KG1 (cell line): Measurements from ENCODE around the gene SH3BGRL2.
"Not testable (repeated sequence)": the region's sequence is repeated elsewhere in the genome, so short reads cannot be mapped to it uniquely, and the experiment has no call there.

Experiments used
- DNase-seq: peaks from one replicate; lab custom pipeline; 2025; lab: John Stamatoyannopoulos, UW

SH3BGRL2 gene

DNA sequence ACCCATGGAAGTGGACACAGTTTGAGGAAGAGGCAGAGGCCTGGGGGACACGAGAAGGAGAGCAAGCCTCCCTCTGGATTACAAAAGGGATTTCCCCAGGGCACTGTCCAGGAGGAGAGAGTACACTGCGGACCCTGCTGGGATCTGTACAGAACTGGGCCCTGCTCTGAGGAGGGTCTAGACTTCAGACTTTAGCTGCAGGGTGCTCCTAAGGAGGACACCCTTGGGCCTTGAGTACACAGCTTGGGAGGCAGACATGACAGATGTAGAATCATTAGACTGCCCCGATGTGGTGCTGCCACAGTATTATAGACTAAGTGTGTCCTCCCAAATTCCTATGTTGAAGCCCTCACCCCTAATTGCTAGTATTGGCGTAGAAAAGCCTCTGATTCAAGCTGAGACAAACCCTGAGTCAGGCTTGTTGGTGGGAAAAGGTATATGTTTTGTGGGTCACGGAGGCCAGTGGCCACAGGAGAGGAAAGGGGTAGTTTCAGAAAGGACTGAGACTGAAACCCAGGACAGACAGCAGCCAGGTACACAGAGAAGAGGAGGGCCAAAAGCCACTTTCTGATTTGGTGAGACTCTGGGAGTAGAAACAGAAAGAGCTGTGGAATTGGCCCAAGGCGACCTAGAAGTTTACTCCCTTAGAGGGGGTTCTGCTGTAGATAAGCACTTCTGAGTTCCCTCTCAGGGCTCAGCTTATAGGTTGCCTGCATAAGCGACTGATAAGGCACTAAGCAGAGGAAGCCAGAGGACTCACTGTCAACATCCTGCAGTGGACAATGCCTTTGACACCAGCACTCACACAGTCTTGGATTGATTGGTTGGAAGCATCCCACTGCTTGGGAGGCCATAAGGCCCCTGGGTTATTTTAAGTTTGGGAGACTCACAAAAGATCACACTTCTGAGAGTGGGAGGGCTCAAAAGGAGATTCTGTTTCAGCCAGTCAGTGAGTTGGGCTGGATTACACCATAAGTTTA is 16.5 kb upstream of the SH3BGRL2 start:
- DNase-seq = no peak

DNA sequence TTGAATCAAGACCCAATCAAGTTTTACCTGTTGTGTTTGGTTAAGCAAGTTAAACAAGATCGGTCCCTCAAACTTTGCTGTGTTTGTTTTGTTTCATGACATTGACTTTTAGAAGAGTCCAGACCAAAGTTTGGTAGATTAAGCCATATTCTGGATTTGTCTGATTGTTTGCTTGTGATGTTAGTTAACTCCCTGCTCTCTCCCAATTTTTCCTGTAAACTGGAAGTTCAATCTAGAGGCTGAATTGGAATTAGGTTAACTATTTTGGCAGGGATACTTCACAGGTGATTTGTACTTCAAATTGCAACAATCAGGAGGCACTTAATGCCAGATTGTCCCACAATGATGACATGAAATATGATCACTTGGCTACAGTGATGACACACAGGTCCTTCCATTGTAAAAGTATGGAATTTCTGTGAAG is 13.6 kb upstream of the SH3BGRL2 start:
- DNase-seq = no peak

DNA sequence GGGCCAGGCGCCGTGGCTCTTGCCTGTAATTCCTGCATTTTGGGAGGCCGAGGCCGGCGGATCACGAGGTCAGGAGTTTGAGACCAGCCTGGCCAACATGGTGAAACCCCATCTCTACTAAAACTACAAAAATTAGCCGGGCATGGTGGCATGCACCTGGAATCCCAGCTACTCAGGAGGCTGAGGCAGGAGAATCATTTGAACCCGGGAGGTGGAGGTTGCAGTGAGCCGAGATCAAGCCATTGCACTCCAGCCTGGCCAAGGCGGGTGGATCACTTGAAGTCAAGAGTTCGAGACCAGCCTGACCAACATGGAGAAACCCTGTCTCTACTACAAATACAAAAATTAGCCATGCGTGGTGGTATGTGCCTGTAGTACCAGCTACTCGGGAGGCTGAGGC is 12.7 kb upstream of the SH3BGRL2 start:
- not testable (repeated sequence) for DNase-seq

DNA sequence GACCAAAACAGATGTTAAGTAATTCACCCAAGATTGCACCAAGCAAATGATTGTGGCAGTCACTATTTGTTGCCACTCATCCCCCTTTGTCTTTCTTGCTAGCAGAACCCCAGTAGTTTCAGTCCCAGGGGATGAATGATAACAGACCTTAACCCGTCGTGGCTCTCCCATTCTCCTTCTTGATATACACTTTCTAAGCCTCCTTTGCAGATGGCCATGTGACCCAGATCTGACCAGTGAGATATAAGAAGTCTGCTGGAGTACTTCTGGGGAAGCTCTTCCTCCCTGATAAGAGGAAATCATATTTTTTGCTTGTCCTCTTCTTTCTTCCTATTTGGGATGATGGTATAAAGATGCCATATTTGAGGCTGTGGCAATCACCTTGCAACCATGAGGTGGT is 9.6 kb upstream of the SH3BGRL2 start:
- no peak for DNase-seq

DNA sequence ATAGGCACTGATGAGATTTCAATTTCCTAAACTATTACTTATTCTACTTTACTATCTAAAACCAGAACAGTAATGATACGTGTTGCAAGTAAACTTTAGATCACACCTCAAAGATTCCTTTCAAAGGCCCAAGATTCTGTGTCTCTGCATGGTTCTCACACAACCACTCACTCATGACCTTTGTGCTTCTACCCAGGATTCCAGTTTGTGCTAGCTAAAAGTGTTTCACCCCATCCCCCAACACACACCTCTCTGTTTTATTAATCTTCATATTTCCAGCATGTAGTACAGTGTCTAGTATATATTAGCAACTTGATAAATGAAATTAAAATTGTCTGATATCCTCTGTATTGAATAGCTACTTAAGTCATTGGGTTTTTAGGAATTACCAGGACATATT is 8.8 kb upstream of the SH3BGRL2 start:
- DNase-seq = no peak

DNA sequence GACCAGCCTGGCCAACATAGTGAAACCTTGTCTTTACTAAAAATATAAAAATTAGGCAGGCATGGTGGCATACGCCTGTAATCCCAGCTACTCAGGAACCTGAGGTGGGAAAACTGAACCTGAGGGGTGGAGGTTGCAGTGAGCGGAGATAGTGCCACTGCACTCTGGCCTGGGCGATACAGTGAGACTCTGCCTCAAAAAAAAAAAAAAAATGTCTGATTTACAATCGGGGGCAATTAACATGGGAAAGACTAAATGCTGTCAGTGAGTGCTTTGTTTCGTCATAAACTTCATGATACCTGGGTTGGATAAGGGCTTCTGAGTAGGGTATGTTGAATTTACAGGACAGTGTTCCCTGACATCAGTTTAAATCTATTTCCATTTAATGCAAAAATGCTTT is 8.0 kb upstream of the SH3BGRL2 start:
- DNase-seq = no peak

DNA sequence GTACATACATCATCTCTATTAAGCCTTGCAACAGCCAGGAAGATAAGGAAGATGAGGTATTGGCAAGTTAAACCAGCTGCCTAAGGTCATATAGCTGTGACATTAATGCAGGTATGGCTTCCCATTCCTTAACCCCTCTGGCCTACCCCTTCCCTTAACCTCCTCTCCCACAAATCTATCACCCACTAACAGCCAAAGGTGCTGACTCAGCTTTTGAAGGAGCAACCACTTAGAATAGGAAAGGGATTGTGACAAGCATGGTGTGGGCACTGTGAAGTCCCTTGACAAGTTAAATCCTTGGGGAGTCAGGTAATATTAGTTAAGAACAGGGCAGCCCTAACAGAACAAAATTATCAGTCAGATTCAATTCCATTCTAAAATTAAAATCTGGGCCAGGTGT is 5.4 kb upstream of the SH3BGRL2 start:
- no peak for DNase-seq

DNA sequence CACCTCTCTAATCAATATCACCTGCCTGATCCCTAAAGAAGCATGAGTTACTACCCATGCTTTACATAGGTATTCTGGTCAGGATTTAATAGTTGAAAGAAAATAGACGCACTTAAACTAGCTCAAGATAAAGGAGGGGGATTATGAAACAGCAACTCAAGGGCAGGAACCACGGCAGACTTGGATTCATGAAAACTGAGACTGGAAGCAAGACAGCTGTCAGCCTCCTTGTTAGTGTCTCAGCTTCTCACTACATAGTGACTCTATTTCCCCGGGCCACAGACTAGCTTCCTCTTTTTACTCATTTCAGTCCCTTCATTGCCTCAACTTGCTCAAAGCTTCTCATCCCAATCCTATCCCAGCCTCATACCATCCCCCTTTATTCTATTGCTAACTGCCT is 4.3 kb upstream of the SH3BGRL2 start:
- DNase-seq = no peak

DNA sequence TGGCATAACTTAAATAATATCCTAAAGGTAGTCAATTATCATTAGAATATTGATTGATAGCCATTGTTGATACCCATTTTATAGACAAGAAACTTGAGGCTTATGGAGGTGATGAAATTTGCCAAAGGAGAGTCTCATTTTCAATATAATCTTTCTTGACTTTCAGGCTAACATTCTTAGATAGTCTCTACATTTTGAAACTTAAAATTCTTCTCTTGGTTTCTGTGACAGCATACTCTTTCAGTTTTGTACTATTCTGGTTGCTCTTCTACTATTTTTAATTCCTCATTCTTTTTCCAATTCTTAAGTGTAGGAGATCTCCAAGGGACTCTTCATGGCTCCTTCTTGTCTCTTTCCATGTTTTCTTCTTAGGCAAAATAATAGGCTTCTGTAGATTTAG is 3.7 kb upstream of the SH3BGRL2 start:
- no peak for DNase-seq

DNA sequence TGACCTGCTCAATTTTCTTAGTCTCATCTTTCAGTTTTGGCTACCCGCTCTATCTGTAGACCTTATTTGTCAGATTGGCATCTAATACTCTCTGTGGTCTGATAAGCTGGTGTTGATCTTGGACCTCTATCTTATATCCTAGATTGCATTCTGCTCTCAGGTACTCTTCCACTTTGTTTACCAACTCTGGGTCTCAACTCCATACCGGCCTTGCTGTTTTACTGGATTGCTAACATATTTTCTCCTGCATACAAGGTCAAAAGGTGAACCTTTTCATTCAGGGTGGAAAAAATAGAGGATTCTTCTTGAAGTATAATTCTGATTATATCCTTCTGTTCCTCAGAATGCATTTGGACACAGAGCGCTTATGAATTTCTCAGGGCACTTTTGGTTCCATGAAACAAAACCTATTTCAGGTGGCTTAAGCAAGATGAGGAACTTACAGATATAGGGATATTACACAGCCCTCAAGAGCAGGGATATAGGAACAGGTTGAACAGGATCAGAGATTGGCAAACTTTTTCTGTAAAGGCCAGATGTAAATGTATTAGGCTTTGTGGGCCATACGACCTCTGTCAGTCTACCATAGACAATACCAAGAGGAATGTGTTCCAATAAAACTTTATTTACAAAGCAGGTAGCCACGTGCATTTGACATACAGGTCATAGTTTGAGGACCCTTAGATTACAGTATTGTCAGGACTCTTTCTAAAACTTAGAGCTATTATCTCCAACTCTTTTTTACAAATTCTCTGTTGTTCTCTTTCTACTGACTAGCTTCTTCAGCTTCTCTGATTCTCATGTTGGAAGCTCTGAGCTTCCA is 2.5 kb upstream of the SH3BGRL2 start:
- DNase-seq = no peak

DNA sequence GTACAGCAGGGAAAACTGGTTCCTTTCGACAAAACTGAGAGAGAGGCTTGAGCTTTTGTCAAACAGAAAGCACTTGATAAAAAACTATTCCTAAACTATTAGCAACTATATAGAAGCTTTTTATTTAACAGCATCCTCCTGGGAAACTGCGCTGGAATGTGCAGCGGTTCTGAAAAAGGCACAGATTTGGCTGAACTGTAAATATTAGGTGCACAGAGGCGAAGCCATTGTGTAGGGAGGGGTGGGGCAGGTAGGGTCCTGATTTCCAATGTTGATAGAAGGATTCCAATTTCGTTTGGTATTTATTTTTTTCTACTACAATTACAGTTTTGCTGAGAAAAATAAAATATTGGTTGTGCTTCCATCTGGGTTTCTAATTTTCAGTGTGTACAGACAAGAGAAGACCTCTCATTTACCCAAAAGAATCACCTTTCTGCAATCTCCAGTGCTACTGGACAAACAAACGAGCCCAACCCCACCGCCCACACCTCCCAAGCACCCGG is 698 bp upstream of the SH3BGRL2 start:
- no peak for DNase-seq

DNA sequence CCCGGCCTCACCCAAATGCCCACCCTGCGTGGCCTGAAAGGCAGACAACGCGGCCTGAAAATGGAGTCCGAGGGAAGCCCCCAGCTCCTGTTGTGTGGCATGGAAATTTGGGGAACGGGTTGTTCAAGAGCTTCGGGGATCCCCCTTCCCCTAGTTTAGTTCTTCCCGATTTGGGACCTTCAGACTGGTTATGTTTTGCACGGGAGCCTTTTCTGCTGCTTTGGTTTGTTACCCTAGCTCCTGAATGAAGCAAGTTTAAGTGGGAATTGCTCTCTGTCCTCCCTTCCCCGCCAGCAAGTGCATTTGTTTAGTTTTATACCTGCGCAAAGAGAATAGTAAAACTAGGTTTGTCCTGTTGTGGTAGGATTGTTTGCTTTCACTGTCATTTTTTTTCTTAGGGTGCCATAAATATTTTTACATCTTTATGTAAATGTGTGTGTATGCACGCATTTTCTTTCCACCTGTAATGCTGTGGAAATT is 604 bp downstream of the SH3BGRL2 start:
- no peak for DNase-seq

DNA sequence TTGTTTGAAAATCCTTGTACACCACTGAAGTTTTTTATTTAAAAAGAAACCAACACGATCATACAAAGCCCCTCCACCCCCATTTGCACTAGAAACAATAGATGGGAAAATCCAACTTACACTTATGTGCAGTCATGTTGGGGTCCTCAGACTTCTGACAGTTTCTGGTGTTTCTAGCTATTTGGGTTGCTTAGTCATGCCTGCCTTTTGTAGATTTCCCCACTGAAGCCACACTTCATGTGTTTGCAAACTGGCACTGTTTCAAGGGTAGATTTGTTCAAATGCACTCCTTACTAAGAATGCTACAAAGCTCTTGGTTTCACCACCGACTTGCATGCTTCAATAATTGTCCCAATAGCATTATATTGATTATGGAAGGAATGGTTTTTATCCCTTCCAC is 1.5 kb downstream of the SH3BGRL2 start:
- DNase-seq = no peak

DNA sequence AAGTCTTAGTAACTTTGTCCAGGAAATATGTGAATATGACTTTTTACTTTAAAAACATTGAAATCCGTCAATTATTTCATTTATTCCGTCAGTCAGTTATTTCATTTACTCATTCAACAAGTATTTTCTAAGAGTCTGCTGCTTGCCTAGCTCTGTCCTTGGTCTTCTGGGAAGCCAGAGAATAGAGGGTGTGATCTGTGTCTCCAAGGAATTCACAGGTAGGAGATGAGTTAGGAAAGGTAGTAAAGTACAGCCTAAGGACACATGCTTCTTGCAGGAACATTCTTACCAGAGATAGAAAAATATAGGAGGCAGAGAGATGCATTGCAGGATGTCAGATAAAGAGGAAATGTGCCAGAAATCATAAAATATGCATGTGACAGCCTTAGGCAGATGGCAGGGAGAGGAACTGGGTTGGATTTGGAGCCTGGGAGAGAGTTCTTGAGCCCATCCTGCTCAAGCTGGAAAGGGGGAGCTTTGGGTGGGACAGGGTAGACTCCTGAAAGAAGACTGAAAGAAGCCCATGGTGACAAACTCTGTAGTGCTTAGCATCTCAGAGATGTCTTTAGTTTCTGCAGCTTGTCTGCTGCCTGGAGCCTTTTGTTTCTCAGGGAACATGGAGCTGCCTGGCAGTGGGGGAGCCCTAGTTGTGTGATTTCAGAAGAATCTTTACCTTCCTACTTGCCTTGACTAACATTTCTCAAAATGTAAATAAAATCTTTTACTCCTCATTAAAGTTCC is 3.5 kb downstream of the SH3BGRL2 start:
- DNase-seq = no peak

DNA sequence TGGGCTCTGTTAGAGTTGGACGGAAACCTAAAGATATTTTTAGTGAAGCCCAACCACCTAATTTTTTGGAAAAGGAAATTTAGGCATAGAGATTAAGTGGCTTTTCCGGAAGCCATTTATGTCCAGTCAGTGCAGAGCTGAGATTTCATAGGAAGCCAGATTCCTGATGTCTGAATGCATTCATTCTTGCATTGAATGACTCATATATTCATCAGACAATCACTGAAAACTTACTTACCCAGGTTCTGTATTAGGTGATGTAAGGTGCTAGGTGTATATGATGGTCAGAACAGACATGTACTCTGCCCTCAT is 4.1 kb downstream of the SH3BGRL2 start:
- no peak for DNase-seq

DNA sequence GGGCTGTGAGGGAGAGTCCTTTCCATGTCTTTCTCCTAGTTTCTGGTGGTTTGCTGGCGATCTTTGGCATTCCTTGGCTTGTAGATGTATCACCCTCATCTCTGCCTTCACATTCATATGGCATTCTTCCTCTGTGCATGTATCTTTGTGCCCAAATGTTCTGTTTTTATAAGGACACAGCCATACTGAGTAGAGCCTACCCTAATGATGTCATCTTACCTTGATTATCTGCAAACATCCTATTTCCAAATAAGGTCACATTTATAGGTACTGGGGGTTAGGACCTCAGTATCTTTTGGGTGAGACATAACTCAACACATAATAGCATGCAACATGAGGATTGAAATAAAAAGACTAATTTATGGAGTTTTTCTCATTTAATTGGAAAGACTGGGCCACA is 5.5 kb downstream of the SH3BGRL2 start:
- DNase-seq = no peak

DNA sequence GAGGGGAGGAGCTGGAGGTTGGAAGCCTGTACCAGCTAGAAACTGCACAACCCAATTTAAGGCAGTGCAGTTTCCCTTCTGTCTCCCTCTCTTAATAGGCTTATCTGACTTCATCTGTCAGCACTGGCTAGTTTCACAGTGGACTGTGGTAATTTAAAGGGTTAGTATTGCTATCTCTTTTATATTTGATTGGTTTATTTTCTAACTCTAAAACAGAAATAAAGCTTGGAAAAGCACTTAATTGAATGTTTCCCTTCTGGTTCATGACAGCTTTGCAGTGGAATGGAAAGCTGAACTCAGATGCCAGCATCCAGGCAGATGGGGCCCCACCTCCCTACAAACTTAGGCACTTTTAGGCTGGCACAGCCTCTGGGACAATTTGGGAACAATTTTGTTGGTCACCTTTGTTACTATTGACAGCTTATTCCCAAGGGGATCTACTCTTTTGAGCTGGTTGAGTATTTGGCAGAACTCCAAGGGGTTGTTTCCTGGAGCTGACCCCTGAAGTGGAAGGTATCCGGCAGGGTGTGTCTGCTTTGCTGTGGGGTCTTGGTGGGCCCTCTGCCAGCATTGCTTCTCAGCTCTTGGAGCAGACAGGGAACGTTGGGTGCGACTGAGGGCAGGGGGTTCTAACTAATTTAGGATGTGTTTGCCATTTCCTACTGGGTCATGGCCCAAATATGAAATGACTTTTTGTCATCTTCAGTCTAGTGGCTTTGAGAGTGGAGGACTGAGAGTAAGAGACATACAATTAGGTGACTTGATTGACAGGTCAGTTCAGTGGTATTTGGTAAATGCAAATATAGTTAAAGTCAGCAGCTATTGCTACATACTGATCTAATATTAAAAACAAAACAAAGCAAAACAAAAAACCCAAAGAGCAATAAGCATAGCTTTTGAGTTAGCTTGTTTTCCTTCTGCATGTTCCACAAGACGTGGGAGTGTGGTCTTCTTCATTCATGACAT is 9.3 kb downstream of the SH3BGRL2 start:
- no peak for DNase-seq

DNA sequence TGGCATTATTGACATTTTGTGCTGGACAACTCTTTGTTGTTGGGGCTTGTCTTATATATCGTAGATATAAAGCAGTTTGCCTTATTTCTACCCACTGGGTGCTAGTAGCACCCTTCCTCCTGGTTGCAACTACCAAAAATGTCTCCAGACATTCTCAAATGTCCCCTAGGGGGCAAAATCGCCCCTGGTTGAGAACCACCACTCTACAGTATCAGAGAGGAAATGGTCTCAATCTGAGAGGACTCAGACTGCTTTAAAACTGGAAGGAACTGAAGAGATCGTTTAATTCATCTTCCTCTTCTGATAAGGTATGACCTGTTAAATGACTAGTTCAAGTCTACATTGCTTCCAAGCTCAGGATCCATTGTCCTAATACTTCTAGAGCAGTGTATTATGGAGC is 14.9 kb downstream of the SH3BGRL2 start:
- no peak for DNase-seq

DNA sequence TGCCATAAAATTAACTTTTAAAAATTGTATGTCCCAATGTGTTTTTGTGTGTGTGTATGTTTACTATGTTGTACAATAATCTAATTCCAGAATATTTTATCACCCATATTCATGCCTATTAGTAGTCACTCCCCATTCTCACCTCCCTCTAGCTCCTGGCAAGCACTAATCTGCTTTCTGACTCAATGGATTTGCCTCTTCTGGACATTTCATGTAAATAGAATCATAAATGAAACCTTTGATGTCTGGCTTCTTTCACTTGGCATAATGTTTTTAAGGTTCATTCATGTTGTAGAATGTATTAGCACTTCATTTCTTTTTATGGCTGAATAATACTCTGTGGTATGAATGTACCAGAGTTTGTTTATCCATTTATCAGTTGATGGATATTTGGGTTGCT is 15.4 kb downstream of the SH3BGRL2 start:
- no peak for DNase-seq

DNA sequence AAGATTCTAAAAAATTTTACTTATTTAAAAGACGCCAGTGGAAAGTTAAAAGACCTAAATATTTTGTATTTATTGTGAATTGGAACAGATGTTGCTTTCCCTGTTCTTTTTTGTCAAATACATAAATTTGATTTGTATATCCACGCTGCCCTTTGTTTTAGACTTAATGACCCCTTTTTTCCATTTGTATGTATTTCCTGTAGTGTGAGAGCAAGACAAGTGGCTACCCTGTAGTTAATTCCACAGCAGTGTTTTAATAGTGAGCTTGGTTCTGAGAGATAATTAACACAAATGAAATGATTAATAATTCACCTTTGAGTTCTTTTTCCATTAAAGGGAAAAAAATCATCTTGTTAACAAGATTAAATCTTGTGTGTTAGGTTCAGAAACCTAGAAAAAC is 16.6 kb downstream of the SH3BGRL2 start:
- no peak for DNase-seq

DNA sequence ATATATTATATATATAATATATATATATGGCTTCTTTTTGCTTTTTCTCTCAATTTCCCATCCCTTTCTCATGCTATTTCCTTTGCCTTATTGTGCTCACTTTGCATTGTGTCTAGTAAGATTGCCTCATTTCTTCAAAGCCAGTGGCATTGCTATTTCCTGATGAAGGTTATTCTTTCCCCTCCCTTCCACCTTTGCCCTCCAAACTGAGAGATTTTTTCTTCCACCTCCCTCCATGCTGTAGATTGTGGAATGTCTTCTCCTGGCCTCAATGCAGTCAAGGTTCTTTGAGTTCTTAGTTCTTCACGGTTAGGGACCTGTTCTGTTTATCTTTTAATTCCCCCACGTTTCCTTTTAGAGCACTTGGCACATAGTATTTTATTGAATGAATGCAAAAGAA is 17.2 kb downstream of the SH3BGRL2 start:
- DNase-seq = no peak
